GM15510 (cell line): ENCODE results near the gene P2RX4.

Experiments used
- POLR2A ChIP-seq: IDR thresholded peaks from 3 replicates; pipeline ENCODE4 v1.6.1; 2011; ENCODE audit warnings: borderline replicate concordance; ENCODE audit not compliant: insufficient read length; ENCODE audit errors: extremely low read depth

Gene P2RX4

DNA sequence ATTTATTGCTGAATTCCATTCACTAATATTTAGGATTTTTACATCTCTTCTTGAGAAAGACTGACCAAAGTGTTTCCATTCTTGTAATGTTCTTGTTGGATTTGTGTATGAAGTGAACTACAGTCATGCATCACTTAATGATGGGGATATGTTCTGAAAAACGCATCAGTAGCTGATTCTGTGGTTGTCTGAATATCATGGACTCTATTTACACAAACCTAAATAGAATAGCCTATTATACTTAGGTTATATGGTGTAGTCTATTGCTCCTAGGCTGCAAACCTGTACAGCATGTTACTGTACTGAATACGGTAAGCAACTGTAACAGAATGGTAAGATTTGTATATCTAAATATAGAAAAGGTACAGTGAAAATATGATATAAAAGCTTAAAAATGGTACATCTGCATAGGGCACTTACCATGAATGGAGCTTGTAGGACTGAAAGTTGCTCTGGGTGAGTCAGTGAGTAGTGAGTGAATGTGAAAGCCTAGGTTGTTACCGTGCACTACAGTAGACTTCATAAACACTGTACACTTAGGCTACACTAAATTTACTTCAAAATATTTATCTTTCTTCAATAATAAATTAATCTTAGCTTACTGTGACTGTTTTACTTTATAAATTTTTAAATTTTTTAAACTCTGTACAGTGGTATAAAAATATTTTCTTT is 27.6 kb upstream of the P2RX4 start:
- TF ChIP-seq POLR2A = no peak

DNA sequence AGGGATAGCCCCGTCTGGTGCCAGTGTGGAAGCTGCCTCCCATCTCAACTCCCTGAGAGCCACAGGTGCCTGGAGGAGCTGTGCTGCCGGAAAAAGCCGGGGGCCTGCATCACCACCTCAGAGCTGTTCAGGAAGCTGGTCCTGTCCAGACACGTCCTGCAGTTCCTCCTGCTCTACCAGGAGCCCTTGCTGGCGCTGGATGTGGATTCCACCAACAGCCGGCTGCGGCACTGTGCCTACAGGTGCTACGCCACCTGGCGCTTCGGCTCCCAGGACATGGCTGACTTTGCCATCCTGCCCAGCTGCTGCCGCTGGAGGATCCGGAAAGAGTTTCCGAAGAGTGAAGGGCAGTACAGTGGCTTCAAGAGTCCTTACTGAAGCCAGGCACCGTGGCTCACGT is 25.5 kb upstream of the P2RX4 start:
- no peak for TF ChIP-seq POLR2A

DNA sequence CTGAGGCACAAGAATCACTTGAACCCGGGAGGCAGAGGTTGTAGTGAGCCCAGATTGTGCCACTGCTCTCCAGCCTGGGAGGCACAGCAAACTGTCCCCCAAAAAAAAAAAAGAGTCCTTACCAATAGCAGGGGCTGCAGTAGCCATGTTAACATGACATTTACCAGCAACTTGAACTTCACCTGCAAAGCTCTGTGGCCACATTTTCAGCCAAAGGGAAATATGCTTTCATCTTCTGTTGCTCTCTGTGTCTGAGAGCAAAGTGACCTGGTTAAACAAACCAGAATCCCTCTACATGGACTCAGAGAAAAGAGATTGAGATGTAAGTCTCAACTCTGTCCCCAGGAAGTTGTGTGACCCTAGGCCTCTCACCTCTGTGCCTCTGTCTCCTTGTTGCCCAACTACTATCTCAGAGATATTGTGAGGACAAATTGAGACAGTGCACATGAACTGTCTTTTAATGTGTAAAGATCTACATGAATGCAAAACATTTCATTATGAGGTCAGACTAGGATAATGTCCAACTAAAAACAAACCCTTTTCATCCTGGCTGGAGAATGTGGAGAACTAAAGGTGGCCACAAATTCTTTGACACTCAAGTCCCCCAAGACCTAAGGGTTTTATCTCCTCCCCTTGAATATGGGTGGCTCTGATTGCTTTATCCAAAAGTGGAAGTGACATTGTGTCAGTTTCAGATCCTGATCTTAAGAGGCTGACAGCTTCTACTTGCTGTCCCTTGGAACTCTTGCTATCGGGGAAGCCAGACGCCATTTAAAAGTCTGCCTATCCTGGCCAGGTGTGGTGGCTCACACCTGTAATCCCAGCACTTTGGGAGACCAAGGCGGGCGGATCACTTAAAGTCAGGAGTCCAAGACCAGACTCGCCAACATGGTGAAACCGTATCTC is 24.7 kb upstream of the P2RX4 start:
- no peak for TF ChIP-seq POLR2A

DNA sequence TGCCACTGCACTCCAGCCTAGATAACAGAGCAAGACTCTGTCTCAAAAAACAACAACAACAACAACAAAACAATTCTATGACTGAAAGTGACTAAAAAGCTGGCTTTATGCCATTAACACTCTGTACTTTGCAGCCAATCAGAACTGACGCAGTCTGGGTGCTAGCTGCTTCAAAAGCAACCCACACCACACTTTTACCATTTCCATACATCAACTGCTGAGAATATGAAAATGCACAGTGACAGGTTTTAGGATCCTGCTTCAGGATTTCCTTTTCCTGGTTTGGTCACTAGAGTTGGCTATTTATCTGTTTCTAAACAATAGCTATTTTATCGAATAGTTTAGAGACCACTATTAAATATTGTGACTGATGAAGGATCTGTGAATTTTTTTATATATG is 23.1 kb upstream of the P2RX4 start:
- no peak for TF ChIP-seq POLR2A

DNA sequence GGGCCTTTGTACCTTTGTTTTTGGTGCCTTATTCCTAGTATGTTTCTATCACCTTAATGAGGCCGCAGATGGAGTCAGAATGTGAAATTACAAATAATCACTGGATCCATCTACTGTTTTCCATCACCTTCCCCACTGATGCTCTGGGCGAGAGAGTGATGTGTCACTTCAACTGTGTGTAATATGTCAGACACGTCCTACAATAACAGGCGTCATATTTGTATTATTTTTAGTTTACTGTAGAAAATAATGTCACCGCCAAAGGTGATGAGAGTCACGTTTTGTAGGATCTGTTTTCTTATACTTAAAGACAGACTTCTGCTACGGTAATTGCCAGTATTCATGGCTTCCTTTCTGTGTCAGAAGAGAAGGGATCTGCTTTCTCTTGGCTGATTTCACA is 22.4 kb upstream of the P2RX4 start:
- TF ChIP-seq POLR2A = no peak

DNA sequence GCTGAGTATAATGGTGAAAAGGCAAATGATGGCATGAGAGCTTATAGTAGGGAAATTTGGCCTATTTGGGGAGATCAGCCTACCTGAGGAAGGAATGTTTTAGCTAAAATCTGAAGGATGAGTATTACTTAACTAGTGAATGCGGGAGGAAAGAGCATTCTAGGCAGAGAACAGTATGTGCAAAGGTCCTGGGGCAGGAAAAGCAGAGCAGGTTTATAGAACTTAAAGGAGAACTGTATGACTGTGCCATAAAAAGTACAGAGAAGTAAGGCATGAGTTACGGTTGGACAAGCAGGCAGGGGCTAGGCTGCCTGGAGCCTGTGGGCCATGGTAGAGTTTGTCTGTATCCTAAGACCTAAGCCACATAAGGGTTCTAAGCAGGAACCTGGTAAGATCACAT is 21.7 kb upstream of the P2RX4 start:
- no peak for TF ChIP-seq POLR2A

DNA sequence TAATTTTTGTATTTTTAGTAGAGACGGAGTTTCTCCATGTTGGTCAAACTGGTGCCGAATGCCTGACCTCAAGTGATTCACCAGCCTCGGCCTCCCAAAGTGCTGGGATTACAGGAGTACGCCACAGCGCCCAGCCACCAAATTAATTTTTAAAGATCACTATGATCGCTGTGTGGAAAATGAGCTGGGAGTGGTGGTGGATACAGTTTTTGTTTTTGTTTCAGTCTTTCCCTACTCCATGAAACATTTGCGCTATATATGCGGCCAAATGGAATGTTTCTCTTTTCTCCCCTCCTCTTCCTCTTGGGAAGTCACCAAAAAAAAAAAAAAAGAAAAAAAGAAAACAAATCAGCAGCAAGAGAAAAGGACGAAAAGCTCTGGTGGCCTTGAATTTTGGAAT is 20.8 kb upstream of the P2RX4 start:
- no peak for TF ChIP-seq POLR2A

DNA sequence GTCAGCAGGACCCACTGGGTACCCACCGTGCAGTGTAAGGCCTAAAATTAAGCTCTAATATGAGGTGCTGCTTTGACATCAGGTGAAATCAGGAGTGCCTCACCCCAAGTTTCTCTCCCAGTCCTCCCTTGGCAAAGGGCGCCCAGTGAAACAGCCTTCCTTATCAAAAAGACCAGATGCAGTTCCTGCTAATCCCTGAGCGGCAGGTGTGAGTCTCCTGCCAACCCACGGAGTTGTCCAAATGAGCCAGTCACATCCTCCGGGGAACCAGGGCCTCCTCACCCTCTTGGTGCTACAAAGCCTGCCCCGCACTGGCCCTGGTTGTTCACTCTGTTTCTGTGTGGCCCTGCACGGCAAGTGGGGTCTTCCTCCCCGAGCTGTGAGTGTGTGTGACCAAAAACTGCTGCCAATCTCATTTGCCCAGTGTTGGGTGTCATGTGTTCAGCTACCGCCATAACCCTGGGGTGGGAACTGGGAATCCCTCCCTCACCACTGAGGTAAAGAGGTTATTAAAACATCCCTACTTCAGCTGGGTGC is 20.2 kb upstream of the P2RX4 start:
- TF ChIP-seq POLR2A = no peak

DNA sequence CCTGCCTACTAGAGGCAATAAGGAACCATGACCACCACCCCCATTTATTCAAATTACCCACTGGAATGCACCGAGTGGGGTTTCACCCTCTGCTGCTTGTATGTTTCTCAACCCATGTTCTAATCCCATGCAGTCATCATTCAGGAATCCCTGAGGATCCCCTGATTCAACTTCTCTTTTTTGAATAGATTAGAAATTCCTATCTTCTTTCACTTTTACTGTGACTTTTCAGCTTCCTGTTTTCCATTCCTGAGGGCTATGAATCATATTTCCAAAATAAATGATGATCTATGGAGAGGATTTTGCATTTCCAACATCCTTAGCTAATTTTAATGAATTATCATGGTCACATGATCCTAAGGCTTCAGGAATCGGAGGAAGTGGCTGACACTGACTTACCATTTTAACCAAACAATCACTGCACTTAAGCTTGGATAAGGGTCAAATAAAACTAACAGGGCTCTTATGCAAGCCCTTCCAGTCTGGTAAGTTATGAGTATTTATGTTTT is 19.4 kb upstream of the P2RX4 start:
- TF ChIP-seq POLR2A = no peak

DNA sequence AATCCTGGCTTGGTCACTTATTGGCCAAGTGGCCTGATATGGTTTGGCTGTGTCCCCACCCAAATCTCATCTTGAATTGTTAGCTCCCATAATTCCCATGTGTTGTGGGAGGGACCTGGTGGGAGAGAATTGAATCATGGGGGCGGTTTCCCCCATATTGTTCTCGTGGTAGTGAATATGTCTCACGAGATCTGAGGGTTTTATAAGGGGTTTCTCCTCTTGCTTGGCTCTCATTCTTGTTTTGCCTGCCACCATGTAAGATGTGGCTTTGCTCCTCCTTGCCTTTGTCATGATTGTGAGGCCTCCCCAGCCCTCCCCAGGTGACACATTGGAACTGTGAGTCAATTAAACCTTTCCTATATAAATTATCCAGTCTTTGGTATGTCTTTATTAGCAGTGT is 18.8 kb upstream of the P2RX4 start:
- TF ChIP-seq POLR2A = no peak

DNA sequence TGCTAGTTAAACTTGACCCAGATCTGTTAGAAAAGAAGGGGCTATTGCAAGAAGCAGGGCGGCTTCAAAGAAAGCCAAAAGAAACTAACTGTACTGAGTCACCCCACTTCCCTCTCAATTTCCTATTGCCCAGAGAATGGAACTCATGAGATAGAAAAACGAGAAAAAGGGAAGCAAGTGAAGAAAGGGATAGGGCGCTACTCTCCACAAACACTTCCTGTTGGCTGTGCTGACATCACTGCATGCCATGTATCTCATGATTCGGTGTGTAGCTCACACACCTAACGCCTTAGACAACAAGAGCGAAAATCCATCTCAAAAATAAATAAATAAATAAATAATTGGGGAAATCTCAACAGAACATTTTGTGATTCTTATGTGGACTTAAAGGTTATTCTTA is 13.0 kb upstream of the P2RX4 start:
- no peak for TF ChIP-seq POLR2A

DNA sequence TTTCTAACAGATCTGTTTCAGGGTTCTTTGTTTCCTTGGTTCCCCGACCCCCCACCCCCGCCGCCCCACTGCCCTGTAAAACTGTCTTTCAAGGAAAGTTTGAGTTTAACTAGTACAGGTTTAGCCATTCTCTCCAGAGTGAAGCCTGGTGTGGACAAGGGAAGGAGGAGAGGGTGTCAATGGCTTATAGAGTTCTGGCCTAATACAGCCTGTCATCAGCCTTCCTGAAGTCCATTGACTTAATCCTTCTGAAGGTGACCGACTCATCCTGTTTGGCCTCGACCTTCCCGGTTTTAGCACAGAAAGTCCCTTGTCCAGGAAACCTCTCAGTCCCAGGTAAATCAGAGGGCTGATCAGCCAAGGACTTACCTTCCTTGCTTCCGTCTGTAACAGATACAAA is 11.0 kb upstream of the P2RX4 start:
- TF ChIP-seq POLR2A = no peak

DNA sequence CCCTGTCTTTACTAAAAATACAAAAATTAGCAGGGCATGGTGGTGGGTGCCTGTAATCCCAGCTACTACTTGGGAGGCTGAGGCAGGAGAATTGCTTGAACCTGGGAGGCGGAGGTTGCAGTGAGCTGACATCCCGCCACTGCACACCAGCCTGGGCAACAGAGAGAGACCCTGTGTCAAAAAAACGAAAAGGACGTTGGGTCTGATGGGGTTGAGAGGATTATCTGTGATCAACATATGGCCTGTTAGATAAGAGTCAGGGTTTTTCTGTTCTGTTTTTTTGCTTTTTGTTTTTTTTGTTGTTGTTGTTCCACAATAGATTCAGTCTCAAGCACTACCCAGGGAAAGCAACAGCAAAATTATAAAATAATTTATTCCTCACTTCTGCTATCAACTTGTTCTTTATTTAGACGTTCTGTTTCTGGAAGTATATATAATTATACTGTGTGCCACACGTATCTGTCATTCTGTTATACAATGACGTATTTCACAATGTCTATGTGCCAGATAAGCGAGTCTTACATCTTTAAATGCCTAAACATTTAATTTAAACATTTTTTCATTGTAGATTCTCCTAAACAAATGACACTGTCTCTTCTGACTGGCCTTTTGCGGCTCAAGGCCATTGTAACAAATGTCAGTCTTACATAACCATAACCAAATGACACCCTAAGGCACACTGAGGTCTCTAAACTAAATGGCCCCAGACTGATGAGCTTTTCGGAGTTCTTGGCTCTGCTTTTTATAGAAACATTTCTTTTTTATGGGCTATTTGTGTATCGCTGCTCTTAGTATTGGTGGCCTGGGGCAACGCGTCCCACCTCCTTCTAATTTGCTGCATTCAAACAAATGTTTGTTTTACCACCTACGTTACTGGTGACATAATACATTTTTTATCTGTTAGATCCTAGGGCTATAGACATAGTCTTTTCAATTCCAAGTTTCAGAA is 7.2 kb upstream of the P2RX4 start:
- TF ChIP-seq POLR2A = no peak

DNA sequence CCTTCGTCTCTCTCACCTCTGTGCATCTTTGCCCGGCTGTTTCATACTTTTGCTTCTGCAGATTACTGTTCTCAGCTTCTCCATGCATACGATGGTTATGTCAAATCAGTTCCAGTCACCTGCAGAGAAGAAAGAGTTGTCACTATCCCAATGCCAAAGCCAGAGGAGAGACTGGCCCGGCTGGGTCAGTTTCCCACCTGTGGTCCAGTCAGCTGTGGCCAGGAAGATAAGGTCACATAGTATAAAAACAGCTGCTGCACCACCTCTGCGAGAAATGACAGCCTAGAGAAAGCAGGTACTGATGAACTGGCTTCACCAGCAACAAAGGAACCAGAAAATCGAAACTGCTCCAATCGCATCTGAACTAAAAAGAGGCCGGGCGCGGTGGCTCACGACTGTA is 6.4 kb upstream of the P2RX4 start:
- no peak for TF ChIP-seq POLR2A

DNA sequence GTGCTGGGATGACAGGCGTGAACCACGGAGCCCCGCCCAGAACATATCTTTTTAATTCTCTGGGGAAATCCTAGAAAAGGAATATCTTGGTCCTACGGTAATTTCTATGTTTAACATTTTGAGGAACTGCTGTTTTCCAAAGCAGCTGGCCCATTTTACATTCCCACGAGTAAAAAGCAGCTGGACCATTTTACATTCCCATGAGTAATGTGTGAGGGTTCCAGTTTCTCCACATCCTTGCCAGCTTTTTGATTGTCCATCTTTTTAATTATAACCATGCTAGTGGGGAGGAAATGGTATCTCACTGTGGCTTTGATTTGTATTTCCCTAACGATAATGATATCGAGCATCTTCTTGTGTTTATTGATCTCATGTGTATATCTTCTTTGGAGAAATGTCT is 4.4 kb upstream of the P2RX4 start:
- no peak for TF ChIP-seq POLR2A

DNA sequence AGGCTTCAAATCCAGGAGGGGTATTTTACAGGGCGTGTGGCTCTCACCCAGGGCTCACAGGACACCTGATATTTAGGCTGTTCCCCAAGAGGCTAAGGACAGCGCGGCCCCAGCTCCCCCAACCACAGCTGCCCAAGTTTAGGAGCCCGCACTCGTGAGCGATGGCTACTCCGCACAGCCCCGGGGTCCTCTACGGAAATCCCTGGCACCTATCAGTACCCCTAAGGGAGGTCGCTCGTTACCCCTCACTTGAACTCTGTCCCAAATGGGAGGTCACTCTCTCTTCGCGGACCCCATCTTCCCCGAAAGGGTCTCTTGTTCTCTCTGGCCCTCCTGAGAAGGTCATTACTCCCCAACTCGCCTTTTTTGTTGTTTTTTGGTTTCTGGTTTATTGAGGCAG is 708 bp upstream of the P2RX4 start:
- no peak for TF ChIP-seq POLR2A

DNA sequence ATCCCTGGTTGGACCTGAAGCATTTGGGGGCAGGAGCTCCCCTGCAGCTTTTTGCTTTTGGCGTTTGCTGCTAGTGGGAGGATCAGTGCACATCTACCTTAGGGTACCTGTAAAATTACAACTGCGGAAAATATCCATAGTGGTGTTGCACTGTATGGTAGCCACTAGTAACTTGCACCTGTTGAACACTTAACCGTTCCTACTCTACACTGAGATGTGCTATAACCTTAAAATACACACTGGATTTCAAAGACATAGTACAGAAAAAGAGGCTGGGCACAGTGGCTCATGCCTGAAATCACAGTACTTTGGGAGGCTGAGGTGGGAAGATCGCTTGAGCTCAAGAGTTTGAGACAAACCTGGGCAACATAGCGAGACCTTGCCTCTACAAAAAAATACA is 2.9 kb downstream of the P2RX4 start:
- TF ChIP-seq POLR2A = no peak
